HG03060 (cell line): ENCODE data around the gene TUBGCP3.
"Not testable (repeated sequence)": the region's sequence is repeated elsewhere in the genome, so short reads cannot be mapped to it uniquely, and the experiment has no call there.

Source experiments
- ATAC-seq: cut with Tn5 transposase; IDR thresholded peaks from one replicate; pipeline ENCODE4 v1.9.1; 2021; ENCODE audit warnings: low read depth, moderate number of reproducible peaks; ENCODE audit not compliant: unreplicated experiment

Gene TUBGCP3

DNA sequence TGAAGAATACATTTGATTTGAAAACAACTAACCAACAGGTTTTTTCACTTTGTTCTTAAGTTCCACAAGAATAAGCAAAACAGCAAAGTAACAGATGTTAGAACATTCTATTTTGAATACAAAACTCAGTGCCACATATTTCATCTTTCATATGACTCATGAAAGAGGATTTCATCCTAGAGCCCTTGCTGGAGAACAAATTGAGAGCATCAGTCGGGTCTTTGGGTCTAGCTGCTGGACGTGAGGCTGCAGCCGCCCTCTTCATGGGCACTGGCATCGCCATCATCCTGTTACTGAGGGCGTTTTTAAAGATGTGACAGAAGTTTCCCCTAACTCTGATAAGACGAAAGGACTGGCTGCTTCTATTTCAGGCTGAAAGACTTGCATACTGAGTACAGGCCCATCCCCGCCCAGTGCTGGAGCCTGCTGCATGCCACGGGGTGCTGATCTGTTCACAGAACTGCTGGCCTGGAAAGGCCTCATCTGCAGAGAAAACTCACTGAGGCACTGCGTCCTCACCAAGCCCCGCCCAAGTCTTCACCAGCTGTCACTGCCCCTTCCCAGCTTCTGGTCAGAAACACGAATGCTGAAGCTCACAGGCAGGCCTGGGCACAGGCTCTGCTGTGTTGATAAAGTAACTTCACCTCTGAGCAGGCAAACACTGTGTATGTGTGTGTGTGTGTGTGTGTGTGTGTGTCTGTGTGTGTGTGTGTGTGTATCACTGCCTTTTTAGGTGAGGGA is 101.4 kb downstream of the TUBGCP3 start:
- ATAC-seq = no peak

DNA sequence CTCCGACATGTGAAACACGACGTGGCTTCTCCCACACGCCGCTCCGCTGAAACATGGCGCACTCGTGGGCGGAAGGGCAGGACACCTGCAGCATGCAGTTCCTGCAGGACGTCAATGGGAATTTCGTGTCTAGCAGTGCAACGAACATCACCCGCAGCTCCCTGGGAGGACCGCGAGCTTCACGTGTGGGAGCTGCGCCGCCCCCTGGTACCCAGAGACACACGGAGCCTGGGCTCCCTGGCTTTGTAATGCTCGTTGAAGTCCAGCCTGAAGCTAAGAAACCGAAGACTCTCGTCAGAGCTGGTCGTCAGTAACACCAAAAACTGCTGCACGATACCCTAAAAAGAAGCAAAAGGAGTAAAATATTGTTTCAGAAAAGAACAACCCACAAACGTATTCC is 102.1 kb downstream of the TUBGCP3 start:
- ATAC-seq = not testable (repeated sequence)

DNA sequence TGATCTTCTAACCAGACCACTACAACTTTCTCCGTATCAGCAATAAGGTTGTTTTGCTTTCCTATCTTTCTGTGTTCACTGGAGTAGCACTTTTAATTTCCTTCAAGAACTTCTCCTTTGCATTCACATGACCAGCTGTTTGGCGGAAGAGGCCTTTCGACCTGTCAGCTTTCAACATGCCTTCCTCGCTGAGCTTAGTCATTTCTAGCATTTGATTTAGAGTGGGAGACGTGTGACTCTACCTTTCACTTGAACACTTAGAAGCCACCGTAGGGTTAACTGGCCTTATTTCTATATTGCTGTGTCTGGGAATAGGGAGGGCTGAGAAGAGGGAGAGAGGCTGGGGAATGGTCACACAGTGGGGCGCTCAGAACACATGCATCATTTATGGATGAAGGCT is 104.7 kb downstream of the TUBGCP3 start:
- ATAC-seq = no peak

DNA sequence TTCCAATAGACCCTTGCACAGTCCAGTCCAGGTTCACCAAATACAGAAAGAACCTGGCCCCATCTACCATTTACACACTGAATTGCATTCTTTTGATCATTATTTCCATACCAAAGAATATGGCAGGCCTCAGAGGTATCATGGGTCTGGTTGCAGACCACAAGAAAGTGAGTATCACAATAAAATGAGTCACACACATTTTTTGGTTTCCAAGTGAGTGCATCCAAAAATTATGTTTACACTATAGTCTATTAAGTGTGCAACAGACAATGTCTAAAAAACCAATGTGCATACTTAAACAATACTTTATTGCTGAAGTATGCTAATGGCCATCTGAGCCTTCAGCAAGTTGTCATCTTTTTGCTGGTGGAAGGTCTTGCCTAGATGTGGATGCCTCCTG is 106.5 kb downstream of the TUBGCP3 start:
- no peak for ATAC-seq

DNA sequence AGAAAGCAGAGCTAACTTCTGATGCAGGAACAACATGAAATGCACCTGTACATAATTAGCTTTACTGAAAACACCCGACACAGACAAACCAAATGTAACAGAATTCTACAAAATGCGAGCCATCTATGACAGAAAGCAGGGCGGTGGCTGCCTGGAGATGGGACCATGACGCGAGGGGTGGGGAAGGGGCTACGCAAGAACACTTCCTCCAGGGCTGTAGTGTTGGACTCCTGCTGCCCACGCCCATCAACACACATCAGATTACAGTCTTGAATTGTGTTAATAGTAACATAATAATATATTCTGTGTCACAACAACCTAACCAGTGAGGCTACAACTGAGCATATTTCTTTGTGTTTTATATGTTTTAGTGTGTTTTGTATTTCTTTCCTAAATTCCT is 108.6 kb downstream of the TUBGCP3 start:
- ATAC-seq = no peak

DNA sequence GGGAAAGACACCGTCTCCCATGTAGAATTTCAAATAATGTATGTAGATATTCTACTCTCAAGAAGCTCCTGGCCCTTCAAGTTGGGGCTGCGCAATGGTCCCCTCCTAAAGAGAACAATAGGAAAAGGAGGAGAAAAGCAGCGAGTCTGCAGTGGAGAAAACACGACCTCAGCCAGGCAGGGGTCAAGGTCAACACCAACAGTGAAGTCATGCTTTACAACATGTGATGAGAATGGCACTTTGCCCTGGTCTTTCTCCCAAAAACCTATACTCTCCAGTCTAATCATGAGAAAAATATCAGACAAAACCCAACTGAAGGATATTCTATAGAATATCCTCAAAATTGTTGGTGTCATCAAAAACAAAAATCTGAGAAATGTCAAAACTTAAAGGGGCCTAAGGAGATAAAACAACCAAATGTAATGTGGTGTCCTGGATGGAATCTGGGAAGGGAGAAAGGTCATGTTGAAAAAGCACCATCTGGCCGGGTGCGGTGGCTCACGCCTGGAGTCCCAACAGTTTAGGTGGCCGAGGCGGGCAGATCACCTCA is 110.8 kb downstream of the TUBGCP3 start:
- ATAC-seq = no peak

DNA sequence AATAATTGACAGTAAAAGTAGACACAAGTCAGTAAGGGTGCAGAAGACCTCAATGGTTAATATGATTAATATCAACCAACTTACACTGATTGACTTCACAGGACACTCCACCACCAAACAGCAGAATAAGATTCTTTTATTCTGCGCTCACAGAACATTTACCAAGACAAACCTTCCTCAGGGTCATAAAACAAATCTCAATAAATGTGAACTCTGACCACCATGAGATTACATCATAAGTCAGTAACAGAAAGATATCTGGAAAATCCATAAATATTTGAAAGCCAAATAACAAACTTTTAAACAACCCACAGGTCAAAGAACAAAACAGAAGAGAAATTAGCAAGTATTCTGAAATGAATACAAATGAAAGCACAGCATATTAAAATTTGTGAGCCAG is 112.1 kb downstream of the TUBGCP3 start:
- ATAC-seq = no peak

DNA sequence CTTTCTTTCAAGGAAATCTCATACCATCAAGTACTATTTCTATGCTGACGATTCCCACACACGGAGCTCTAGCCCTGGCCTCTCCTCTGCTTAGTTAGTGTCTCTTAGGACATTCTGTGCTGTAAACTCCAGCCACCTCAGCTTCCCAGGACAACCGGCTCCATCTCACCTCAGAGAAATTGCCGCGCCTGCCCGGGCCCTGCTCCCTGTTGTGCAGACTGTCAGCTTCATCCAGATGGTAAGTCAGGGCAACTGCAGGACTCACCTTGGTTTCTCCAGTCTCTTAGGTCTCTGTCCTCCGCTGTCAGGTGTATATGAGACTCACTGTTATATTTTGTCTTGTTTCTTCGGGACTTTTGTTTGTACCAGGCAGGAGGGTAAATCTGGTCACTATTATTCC is 113.1 kb downstream of the TUBGCP3 start:
- ATAC-seq = no peak

DNA sequence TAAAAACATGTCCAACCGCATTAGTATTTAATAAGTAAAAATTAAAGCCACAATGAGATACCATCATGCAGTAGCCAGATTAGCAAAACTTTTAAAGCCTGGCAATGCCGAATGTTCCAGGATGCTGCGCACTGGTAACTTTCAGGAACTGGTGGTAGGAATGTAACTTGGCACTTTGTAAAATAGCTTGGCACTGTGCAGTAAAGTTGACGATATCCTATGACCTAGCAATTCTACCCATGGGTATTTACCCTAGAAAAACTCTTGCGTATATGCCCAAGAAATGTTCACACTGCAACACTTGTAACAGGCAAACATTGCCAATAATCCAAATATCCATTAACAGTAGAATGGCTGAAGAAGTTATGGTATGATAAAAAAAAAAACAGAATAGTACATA is 114.1 kb downstream of the TUBGCP3 start:
- ATAC-seq = no peak

DNA sequence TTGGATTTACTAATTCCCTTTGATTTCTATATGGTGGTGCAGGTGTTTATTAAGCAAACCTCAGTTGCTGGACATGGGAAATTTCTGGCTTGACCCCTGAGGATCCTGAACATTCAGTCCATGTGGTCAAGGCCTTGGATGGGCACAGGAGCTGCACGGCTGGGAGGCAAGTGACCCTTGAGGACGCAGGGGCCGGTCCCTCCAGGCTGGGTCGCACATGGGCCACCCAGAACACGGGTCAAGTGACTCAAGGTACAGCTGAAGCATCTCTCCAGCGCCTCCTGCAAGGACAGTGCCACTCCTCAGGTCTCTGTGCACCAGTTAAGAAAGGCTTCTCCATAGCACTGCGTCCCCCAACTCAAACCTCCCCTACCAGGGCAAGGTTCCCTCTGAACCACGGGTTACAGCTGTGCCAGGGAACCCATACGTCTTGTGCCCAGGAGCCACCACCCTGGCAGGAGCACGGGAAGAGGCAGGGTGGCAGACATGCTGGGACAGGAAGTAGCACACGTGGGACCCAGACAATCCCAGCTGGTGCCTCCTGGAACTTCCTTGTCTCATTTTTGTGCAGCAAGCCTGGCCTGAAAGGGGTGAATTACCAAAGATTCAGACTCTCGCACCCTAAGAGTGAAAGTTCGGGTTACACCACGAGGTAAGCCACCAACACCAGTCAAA is 118.7 kb downstream of the TUBGCP3 start:
- ATAC-seq = no peak

DNA sequence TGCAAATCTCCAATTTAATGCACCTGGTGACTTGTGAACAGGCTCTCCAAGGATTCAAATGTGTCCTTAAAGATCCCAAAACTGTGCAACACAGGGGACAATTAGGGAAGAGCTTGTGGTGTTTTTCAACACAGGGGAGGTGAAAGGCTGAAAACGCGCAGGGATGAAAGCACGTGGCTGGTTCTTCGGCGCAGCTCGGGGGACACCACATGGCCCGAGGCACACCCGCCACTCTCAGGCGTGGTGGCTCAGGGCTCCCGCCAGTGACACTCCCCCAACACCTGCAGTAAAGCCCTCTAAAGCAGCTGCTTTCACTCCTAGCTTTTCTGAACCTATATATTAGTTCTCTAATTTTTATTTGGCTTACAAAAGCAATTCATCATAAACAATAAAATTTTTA is 119.9 kb downstream of the TUBGCP3 start:
- no peak for ATAC-seq

DNA sequence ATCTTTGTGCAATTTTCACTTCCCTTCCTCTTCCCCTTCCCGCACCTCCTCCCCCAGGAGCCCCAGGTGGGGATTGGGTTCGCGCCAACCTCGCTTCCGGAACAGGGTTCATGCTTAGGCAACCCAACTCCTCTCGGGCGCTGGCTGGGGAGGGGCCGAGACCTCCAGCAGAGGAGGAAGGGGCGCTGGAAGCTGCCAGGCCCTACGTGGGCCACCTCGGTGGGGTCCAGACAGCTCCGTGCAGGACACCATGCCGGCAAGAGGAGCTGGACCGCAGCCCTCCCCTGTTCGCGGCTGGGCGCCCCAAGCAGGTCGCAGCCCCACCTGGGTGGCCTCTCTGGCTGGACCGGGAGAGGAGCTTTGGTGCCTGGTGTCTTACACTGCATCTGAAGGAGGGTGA is 120.7 kb downstream of the TUBGCP3 start:
- ATAC-seq = no peak

DNA sequence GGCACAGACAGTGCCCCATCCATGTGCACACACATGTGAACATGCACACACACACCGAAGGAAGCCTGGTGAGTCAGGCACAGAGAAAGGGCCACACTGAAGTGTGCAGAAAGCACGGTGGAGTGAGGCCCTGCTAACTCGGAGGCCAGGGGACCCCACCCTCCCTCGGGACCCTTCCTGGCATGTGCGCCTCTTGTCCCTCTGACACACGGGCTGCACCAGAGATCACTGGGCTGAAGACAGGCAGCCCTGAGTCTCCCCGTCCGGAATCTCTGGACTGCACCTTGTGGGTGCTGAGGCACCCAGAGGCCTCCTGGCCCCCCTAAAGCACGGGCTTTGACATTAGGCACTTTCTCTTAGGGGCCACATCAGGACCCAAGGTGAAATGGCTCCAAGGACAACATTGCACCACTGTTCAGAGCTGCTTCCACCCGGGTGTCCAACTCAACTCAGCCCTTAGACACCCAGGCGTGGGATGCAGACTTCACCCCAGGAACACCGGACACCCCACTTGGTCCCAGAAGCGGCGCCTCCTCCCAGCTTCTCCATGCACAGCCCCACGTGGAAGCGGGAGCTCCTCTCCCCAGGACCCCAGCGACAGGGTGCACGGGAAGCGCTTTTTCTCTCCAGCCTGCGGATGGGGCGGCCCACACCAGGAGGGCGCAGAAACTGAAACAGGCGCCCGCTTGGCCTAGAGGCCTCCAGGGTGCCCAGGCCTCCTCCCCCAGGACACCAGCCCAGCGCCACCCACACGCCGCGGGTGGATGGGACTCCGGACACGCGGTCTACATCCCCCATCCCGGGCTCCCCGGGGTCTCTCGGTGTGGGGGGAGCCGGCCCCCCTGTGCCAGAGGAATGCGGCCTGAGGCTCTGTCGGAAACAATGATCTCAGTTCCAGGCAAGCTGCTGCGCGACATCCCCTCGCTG is 121.6 kb downstream of the TUBGCP3 start:
- no peak for ATAC-seq

DNA sequence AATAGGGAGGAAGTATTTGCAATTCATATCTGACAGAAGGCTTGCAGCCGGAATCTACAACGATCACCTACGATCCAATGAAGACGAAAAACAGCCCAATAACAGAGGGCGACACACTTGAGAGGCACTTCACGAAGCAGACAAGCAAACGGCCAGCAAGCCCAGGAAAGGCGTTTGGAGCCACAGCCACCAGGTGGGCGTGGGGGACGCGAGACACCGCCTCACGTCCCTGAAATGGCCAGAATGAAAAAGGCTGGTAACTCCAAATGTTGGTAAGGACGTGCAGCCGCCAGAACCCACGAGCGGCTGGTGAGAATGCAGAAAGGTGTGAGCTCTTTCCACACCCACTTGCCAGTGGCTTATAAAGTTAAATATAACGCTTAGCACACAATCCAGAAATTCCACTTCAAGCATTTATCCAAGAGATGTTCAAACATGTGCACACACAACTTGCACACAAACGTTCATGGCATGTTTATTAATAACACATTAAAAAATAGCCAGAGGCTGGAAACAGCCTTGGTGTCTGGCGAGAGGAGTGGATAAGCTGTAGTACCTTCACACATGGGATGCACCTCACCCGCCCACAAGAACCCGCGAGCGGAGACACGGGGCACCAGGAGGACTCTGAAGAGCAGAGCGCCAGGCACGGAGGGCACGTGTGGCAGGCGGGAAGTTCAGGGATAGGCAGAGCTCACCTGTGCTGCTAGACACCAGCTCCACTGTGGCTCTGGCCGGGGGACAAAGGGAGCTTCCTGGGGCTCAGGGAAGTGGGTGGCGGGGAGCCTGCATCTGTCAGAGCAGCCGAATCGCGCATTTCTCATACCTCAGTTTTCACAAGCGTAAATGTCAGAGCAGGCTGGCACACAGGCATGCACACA is 122.5 kb downstream of the TUBGCP3 start:
- no peak for ATAC-seq

DNA sequence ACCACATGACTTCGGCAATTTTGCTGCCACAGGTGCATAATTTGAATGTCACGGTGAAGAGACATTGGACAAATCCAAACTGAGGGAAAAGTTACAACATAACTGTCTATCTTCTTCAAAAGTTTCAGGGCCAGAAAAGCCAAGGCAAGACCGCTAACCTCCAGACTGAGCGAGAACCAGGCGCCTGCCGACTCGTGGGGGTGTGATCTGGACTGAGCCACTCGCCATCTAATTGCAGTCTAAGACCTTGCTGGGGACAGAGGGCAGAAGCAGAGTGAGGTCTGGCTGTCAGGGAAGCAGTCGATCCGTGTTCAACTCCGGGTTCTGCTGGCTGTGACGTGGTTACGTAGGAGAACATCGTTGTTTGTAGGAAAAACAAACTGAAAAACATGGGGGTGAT is 123.2 kb downstream of the TUBGCP3 start:
- ATAC-seq = no peak

DNA sequence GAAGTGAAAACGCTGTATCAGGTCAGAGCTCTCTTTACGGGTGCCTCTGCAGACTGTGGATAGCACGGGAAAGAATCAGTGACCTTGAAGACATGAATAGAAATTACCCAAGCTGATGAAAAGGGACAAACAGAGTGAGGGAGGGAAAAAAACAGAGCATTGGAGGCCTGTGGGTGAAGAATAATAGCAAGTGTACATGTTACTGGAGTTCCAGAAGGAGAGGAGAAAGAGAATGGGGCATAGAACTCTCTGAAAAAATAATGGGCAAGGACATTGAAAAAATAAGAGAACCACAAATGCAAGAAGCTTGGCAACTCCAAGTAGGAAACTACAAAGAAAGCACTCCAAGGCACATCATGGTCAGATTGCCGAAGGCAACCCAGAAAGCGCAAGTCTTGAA is 125.5 kb downstream of the TUBGCP3 start:
- no peak for ATAC-seq

DNA sequence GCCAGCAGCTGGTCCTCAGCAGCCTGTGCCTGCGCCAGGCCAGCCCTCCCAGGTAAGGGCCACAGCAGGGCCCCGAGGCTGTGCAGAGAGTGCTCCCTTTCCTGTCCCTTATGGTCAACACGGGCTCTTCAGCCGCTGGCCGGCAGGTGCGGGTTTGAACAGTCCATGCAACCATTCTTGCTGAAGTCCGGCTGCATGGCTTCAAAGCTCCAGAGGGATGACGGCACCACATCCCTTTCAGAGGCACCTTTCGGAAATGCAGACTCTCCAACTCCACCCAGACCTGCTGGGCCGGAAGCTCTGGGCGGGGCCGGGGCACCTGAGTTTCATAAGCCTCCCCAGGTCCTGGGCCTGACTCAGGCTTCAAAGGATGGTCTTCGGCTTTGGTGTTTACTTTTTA is 130.5 kb downstream of the TUBGCP3 start:
- ATAC-seq = no peak

DNA sequence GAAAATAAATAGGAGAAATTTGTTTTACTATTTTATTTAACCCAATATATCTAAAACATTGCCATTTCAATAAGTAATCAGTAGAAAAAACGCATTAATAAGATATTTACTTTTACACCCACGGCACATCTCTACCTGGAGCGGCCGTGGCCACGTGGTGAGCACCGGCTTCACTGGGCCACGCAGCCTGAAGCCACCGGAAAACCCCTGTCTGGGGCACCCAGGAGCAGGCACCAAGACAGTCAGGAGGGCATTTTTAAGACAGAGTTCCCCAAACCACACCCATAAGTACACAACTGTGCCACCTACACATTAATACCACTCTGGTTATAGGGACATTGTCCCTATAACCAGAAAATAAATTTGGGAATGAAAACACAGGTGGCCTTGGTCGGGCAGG is 130.9 kb downstream of the TUBGCP3 start:
- ATAC-seq = no peak

DNA sequence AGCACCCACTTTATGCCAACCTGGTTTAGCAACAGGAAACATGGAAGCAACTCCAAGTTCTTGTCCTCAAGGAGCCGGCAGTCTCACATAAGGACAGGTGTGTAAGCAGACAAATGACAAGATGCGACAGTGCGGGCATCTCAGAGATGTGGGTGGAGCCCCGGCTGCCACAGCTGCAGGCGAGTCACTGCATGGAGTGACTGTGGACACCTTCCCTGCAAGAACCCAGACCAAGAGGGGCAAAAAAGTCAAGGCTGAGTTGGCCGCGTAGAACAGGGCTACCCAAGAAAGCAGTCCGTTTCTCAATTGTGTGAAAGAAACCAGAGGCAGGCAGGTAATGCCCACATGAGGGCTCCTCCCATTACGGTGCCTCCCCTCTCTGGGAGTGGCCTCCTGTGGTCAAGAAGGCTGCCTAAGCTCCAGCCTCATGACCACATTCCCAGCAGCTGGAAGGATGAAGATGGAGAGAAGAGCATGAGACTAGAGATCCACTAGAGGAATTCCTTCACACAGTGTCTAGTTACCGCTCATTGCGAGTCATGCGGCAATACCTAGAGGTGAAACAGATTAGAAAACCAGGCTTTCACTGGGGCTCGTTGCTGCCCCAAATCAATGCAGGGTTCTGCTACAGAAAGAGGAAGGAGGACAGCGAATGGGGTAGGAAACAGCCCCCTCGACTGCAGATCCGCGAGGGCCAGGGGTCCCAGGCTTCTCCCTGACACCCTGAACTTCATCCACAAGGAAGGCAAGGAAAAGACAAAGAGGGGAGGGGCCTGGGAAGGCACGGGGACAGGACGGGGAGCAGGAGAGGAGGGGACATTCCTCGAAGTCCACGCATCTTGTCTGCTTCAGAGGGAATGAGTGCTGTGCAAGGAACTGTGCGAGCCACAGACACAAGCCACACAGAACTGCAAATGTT is 131.6 kb downstream of the TUBGCP3 start:
- ATAC-seq = no peak
